Glutamatergic neuron (in vitro differentiated cells): ENCODE results near the gene SCN5A. TPM values are rescaled to one million over a fixed set of nuclear protein-coding genes. Genes with fewer than 3 reads are reported as not detected.

Source experiments
- DNase-seq: peaks from one replicate; pipeline ENCODE4 v3.0.0; 2022
- H3K27ac Mint-ChIP-seq: one replicate; pipeline ENCODE4 v1.8.0; 2020; ENCODE audit warnings: mild to moderate bottlenecking, mixed read lengths, inconsistent platforms; ENCODE audit not compliant: unreplicated experiment
- H3K27me3 Mint-ChIP-seq: one replicate; pipeline ENCODE4 v1.8.0; 2020; ENCODE audit warnings: mild to moderate bottlenecking, moderate library complexity, mixed read lengths, inconsistent platforms; ENCODE audit not compliant: unreplicated experiment
- H3K36me3 Mint-ChIP-seq: one replicate; pipeline ENCODE4 v1.8.0; 2020; ENCODE audit warnings: mild to moderate bottlenecking, mixed read lengths, inconsistent platforms; ENCODE audit not compliant: unreplicated experiment
- H3K4me1 Mint-ChIP-seq: one replicate; pipeline ENCODE4 v1.8.0; 2020; ENCODE audit warnings: mild to moderate bottlenecking, low read depth, mixed read lengths, inconsistent platforms; ENCODE audit not compliant: unreplicated experiment
- H3K4me3 Mint-ChIP-seq: one replicate; pipeline ENCODE4 v1.8.0; 2020; ENCODE audit warnings: mild to moderate bottlenecking, mixed read lengths, inconsistent platforms; ENCODE audit not compliant: unreplicated experiment
- H3K9me3 Mint-ChIP-seq: one replicate; pipeline ENCODE4 v1.8.0; 2020; ENCODE audit warnings: mild to moderate bottlenecking, moderate library complexity, mixed read lengths, inconsistent platforms; ENCODE audit not compliant: unreplicated experiment
- long read RNA-seq: library from polyadenylated mRNA; unstranded; transcript quantifications from one replicate; pipeline ENCODE4 v2.0.0, GENCODE V29; 2020; ENCODE audit not compliant: unreplicated experiment
- total RNA-seq: library from RNA; stranded (reverse); fragmentation: NEBNext Ultra II Directional; extraction: Animal tissue kit (Norgen Biotek cat#: 25700); gene quantifications from one replicate; pipeline ENCODE4 v1.2.1, GENCODE V29; 2021; ENCODE audit not compliant: unreplicated experiment
- TF ChIP-seq, protein P1 (sequence below): fragments of 200-600 bp; sonication (generic); IDR thresholded peaks from one replicate; pipeline ENCODE4 v1.5.0; 2021; ENCODE audit not compliant: partially characterized antibody, unreplicated experiment

Gene SCN5A
- total RNA-seq: 4.8 TPM
- long read RNA-seq, partial matches to known transcripts: 1 of 1 reads
- long read RNA-seq, other reads (novel, unspliced or antisense): 0 of 1 reads

DNA sequence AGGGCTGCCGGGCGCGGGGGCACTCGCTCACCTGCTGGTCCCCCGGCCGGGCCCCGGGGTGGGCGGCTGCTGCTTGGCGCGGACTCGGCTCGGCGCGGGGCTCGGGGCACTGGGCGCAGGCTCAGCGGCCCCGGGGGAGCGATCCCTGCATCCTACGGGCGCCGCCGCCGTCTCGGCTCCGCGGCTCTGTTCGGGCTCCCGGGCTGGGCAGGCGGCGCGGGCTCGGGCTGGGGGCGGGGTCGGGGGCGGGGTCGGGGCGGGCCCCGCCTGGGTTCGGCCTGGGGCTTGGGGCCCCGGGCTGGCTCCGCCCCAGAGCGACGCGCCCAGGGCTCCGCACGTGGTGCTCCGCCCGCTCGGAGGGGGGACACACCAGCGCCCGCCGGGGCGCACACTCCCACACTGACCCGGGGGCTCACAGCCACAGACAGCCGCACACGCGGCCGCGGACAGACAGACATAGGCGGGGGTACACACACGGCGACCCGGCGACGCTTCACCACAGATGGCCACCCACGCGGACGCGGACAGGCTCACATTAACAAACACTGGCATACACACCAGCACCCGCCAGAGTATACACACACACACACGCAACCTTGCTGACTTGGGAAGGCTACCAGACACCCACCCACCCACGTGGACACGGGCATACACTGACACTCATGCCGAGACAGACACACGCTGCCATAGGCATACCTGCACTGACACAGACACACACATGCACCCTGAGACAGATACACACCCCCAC lies at the start of gene SCN5A:
Gene SCN5A (minus strand): TSS at position 188 of the 748 bp plus-strand sequence. CDS start 16,380 bp downstream, outside the sequence.
- TF ChIP-seq, protein P1, sequence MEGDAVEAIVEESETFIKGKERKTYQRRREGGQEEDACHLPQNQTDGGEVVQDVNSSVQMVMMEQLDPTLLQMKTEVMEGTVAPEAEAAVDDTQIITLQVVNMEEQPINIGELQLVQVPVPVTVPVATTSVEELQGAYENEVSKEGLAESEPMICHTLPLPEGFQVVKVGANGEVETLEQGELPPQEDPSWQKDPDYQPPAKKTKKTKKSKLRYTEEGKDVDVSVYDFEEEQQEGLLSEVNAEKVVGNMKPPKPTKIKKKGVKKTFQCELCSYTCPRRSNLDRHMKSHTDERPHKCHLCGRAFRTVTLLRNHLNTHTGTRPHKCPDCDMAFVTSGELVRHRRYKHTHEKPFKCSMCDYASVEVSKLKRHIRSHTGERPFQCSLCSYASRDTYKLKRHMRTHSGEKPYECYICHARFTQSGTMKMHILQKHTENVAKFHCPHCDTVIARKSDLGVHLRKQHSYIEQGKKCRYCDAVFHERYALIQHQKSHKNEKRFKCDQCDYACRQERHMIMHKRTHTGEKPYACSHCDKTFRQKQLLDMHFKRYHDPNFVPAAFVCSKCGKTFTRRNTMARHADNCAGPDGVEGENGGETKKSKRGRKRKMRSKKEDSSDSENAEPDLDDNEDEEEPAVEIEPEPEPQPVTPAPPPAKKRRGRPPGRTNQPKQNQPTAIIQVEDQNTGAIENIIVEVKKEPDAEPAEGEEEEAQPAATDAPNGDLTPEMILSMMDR: no peak
- DNase-seq: peak; percentile 58
- Mint-ChIP-seq H3K9me3 (peaks cover 3% of the 10 kb centered on the region), H3K4me1 (no peaks in the 10 kb centered on the region), H3K36me3 (no peaks in the 10 kb centered on the region), H3K27ac (no peak within 1 kb of the TSS), H3K27me3 (peaks cover 8% of the 10 kb centered on the region), H3K4me3 (peak within 1 kb of the TSS; percentile 81)

DNA sequence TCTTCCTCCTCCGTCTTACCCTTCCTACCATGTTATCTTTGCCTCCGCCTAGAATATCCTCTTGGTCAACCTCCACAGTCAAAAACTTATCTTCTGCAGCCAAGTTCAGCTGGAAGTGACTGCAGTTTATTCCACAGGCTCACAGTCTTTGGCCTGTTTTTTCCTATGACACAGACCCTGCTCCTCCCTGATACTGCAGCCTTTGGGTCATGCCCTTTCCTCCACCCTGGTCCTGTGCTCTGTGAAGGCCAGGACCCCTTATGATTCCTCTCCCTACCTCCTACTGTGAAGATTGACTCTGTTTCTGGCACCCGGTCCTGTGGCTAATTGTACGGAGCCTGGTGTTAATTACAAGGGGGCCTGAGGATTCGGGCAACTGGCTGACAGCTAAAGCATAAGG lies 49.3 kb upstream of the SCN5A start:
- peaks cover 3% of the 10 kb centered on the region for H3K4me1 Mint-ChIP-seq
- TF ChIP-seq, protein P1: no peak
- DNase-seq: no peak
- no peaks in the 10 kb centered on the region for H3K9me3 Mint-ChIP-seq
- no peak overlapping the region for H3K4me3 Mint-ChIP-seq
- peaks cover 6% of the 10 kb centered on the region for H3K27me3 Mint-ChIP-seq
- no peak overlapping the region for H3K27ac Mint-ChIP-seq
- H3K36me3 Mint-ChIP-seq: no peaks in the 10 kb centered on the region

DNA sequence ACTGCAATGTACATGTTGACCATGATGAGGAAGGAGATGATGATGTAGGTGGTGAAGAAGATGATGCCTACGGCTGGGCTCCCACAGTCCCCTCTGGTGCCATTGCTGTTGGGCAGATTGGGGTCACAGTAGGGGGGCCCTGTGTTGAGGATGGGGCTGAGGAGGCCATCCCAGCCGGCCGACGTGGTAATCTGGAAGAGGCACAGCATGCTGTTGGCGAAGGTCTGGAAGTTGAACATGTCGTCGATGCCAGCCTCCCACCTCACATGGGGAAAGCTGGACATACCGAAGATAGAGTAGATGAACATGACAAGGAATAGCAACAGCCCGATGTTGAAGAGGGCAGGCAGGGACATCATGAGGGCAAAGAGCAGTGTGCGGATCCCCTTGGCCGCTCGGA lies 48.6 kb upstream of the SCN5A start:
- Mint-ChIP-seq H3K4me3 (no peak overlapping the region), H3K27ac (no peak overlapping the region), H3K36me3 (no peaks in the 10 kb centered on the region), H3K27me3 (peaks cover 6% of the 10 kb centered on the region), H3K4me1 (peaks cover 3% of the 10 kb centered on the region), H3K9me3 (no peaks in the 10 kb centered on the region)
- no peak for DNase-seq
- TF ChIP-seq, protein P1: no peak

DNA sequence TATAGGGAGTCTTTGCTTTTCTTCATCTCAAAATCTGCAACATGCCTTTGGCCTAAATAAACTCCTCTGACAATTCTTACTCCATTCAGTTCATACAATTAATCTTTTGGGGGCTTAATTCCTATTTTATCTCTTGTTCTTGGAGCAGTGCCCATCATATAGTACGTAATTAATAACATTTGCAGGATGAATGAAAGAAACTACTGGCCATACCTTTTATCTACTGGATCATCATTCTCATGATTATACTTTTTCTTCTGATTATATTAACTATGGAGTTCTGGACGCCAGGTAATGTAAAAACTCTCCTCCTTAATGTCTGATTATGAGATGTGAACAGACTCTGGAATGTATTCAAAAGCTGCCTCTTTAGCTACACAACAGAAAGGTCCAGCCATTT lies 46.5 kb upstream of the SCN5A start:
- TF ChIP-seq, protein P1: no peak
- no peaks in the 10 kb centered on the region for H3K36me3 Mint-ChIP-seq
- H3K27me3 Mint-ChIP-seq: peaks cover 6% of the 10 kb centered on the region
- H3K4me3 Mint-ChIP-seq: no peak overlapping the region
- no peaks in the 10 kb centered on the region for H3K9me3 Mint-ChIP-seq
- no peak for DNase-seq
- no peak overlapping the region for H3K27ac Mint-ChIP-seq
- H3K4me1 Mint-ChIP-seq: peaks cover 3% of the 10 kb centered on the region

DNA sequence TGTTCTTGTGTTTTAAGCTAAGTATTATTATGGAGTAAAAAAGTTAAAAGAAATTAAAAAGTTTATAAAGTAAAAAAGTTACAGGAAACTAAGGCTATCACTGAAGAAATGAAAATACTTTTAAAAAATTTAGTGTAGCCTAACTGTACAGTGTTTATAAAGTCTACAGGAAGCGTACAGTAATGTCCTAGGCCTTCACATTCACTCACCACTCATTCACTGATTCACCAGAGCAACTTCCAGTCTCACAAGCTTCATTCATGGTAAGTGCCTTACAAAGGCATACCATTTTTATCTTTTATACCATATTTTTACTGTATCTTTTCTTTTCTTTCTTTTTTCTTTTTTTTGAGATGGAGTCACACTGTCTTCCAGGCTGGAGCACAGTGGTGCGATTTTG lies 40.7 kb upstream of the SCN5A start:
- TF ChIP-seq, protein P1: no peak
- DNase-seq: no peak
- H3K4me3 Mint-ChIP-seq: no peak overlapping the region
- peaks cover 3% of the 10 kb centered on the region for H3K27me3 Mint-ChIP-seq
- H3K36me3 Mint-ChIP-seq: no peaks in the 10 kb centered on the region
- H3K27ac Mint-ChIP-seq: no peak overlapping the region
- no peaks in the 10 kb centered on the region for H3K9me3 Mint-ChIP-seq
- no peaks in the 10 kb centered on the region for H3K4me1 Mint-ChIP-seq
